ENCODE measurements around the gene KMT5B. TPM values are rescaled to one million over a fixed set of nuclear protein-coding genes. Genes with fewer than 3 reads are reported as not detected.

KMT5B gene
- total and polyA plus RNA-seq, 2 of the 4 experiments (the other 2 are of a cell fraction): 11.2 to 13.4 TPM

DNA sequence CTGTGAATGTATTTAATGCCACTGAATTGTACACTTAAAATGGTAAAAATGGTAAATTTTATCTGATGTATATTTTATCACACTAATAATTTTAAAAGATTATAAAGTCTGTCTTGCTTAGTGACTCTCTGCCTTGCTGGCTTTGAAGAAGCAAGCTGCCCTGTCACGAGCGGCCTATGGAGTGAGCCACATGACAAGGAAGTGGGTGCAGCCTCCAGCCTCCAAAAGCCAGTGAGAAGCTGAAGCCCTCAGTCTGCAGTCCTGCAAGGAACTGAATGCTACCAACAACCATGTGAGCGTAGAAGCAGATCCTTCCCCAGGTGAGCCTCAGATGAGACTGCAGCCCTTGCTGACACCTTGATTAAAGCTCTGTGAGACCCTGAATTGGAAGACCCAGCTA is 38.7 kb upstream of the KMT5B start:
- Histone ChIP-seq H3K4me3 (ENCODE audit: insufficient read depth, low read depth, low read length) (no peak overlapping the region), H4K8ac (ENCODE audit: low read depth in 2 of 2, low read length in 2 of 2) (no peak overlapping the region), H3K4me2 (ENCODE audit: low read depth, low read length) (no peak overlapping the region), H2BK20ac (ENCODE audit: low read depth, low read length) (no peak overlapping the region), H3K4me1 (ENCODE audit: control insufficient read depth, insufficient read depth, low read length) (peaks cover 8% of the 10 kb centered on the region), H2BK5ac (ENCODE audit: low read depth, low read length, poor library complexity, severe bottlenecking) (no peak overlapping the region), H3K79me1 (ENCODE audit: low read depth in 1 of 2, low read length in 2 of 2) (no peaks in the 10 kb centered on the region), H3K36me3 (ENCODE audit: control insufficient read depth, insufficient read depth, low read length) (no peaks in the 10 kb centered on the region), H4K5ac (ENCODE audit: low read depth, low read length) (no peak overlapping the region), H3K18ac (ENCODE audit: low read depth, low read length) (no peak overlapping the region), H2AFZ (replicated peaks; ENCODE audit: low read length, poor library complexity) (no peak overlapping the region), H2AK9ac (replicated peaks; ENCODE audit: low read depth, low read length, poor library complexity) (no peak overlapping the region), H3K4ac (ENCODE audit: low read depth, low read length) (no peak overlapping the region), H3K9me1 (ENCODE audit: insufficient read depth, low read length) (no peaks in the 10 kb centered on the region; the same call in 1 of the 2 replicates), H3K23ac (ENCODE audit: low read depth, low read length) (no peak overlapping the region), H4K91ac (ENCODE audit: insufficient read depth, low read depth, low read length) (no peak overlapping the region), H3K9ac (ENCODE audit: low read depth, low read length) (no peak overlapping the region), H2AK5ac (ENCODE audit: low read depth, low read length) (no peak overlapping the region), H2BK15ac (ENCODE audit: low read depth, low read length) (no peak overlapping the region), H4K20me1 (ENCODE audit: insufficient read depth, low read length) (no peaks in the 10 kb centered on the region), H2BK120ac (ENCODE audit: low read depth, low read length) (no peak overlapping the region), H3K14ac (replicated peaks; ENCODE audit: low read depth, low read length) (no peak overlapping the region), H3K56ac (ENCODE audit: extremely low read depth, insufficient read depth, low read length) (no peak overlapping the region), H3K9me3 (ENCODE audit: control insufficient read depth, insufficient read depth, low read length) (peaks cover 2% of the 10 kb centered on the region; the same call in 1 of the 2 replicates), H3K27me3 (ENCODE audit: control insufficient read depth, insufficient read depth, low read length) (no peaks in the 10 kb centered on the region), H3K27ac (ENCODE audit: insufficient read depth, low read length) (no peak overlapping the region)
- DNase-seq (no peak), ATAC-seq (ENCODE audit: low read depth) (no peak)
- no TSS peak for BruUV-seq (replicated peaks)
- no peak for TF ChIP-seq RCOR1 (IDR thresholded peaks at IDR 0.05; ENCODE audit: insufficient replicate concordance, low read length)
- TF ChIP-seq BHLHE40 (IDR thresholded peaks at IDR 0.05; ENCODE audit: low read depth, low read length): no peak
- TF ChIP-seq MAFK (IDR thresholded peaks at IDR 0.05; ENCODE audit: low read depth, low read length): no peak
- no peak for TF ChIP-seq MAZ (IDR thresholded peaks at IDR 0.05; ENCODE audit: borderline replicate concordance, low read depth, low read length)
- TF ChIP-seq RAD21 (IDR thresholded peaks at IDR 0.05; ENCODE audit: low read length): no peak
- TF ChIP-seq, protein P1, sequence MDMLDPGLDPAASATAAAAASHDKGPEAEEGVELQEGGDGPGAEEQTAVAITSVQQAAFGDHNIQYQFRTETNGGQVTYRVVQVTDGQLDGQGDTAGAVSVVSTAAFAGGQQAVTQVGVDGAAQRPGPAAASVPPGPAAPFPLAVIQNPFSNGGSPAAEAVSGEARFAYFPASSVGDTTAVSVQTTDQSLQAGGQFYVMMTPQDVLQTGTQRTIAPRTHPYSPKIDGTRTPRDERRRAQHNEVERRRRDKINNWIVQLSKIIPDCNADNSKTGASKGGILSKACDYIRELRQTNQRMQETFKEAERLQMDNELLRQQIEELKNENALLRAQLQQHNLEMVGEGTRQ (IDR thresholded peaks at IDR 0.05; ENCODE audit: low read depth, low read length): no peak
- no peak for TF ChIP-seq NFE2L2 (IDR thresholded peaks at IDR 0.05; ENCODE audit: low read depth, low read length)
- TF ChIP-seq POLR2A (IDR thresholded peaks at IDR 0.05; ENCODE audit: low read depth, low read length): no peak
- no peak for TF ChIP-seq CEBPB (IDR thresholded peaks at IDR 0.05; ENCODE audit: low read depth, low read length)
- TF ChIP-seq RFX5 (IDR thresholded peaks at IDR 0.05; ENCODE audit: low read depth, low read length): no peak
- TF ChIP-seq, protein P2, sequence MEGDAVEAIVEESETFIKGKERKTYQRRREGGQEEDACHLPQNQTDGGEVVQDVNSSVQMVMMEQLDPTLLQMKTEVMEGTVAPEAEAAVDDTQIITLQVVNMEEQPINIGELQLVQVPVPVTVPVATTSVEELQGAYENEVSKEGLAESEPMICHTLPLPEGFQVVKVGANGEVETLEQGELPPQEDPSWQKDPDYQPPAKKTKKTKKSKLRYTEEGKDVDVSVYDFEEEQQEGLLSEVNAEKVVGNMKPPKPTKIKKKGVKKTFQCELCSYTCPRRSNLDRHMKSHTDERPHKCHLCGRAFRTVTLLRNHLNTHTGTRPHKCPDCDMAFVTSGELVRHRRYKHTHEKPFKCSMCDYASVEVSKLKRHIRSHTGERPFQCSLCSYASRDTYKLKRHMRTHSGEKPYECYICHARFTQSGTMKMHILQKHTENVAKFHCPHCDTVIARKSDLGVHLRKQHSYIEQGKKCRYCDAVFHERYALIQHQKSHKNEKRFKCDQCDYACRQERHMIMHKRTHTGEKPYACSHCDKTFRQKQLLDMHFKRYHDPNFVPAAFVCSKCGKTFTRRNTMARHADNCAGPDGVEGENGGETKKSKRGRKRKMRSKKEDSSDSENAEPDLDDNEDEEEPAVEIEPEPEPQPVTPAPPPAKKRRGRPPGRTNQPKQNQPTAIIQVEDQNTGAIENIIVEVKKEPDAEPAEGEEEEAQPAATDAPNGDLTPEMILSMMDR (conservative IDR thresholded peaks at IDR 0.05; ENCODE audit: low read depth, low read length): no peak
- TF ChIP-seq FOS (IDR thresholded peaks at IDR 0.05; ENCODE audit: low read depth, low read length): no peak
- TF ChIP-seq MXI1 (IDR thresholded peaks at IDR 0.05; ENCODE audit: borderline replicate concordance, low read depth, low read length): no peak
- TF ChIP-seq CHD1 (IDR thresholded peaks at IDR 0.05; ENCODE audit: low read depth, low read length): no peak
- TF ChIP-seq, protein P3, sequence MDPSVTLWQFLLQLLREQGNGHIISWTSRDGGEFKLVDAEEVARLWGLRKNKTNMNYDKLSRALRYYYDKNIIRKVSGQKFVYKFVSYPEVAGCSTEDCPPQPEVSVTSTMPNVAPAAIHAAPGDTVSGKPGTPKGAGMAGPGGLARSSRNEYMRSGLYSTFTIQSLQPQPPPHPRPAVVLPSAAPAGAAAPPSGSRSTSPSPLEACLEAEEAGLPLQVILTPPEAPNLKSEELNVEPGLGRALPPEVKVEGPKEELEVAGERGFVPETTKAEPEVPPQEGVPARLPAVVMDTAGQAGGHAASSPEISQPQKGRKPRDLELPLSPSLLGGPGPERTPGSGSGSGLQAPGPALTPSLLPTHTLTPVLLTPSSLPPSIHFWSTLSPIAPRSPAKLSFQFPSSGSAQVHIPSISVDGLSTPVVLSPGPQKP (IDR thresholded peaks at IDR 0.05; ENCODE audit: borderline replicate concordance, low read depth, low read length): no peak
- no peak for TF ChIP-seq SMC3 (IDR thresholded peaks at IDR 0.05; ENCODE audit: low read depth, low read length)
- POLR2A ChIA-PET (ENCODE audit: unreplicated experiment): no interaction called here
- CTCF ChIA-PET: interaction anchor here (0.7 kb wide), 1 partner anchor 19 kb away, joined by 3 read pairs; no protein-coding TSS in a partner anchor
- dilution Hi-C loops (cut with HindIII; ENCODE audit: low sequenced_read_pairs, unreplicated experiment): no loop called here
- no CpG with 5 or more reads among the region's 3 CpGs for WGBS, 2 experiments (ENCODE audit: extremely low coverage in 2 of 2, insufficient read length in 1 of 2)
- intact Hi-C loops (cut with micrococcal nuclease): no loop called here
- in situ Hi-C loops (cut with MboI; ENCODE audit: low sequenced_read_pairs): no loop called here

All from IMR-90 (cell line).